Uterus (tissue), 4 donors: ENCODE data around the gene BAK1. TPM values are rescaled to one million over a fixed set of nuclear protein-coding genes. Genes with fewer than 3 reads are reported as not detected.
A peak's percentile ranks its signal among the peaks of the same experiment; 100 is the strongest.

Experiments
- DNase-seq, 2 donors: peaks; one replicate each; pipeline ENCODE4 v3.0.0-alpha.2; 2019 to 2020
- H3K27ac ChIP-seq, 2 donors: fragments of 200-600 bp; sonication (generic); 1 replicate in 1 of 2; 2 replicates in 1 of 2; pipeline ENCODE4 v1.5.1; 2016 to 2018
- H3K27me3 ChIP-seq, 2 donors: fragments of 200-600 bp; sonication (generic); one replicate each; pipeline ENCODE4 v1.5.1; 2018 to 2019; ENCODE audit warnings: control low read depth in 1 of 2
- H3K36me3 ChIP-seq, 2 donors: fragments of 200-600 bp; sonication (generic); one replicate each; pipeline ENCODE4 v1.5.1; 2019; ENCODE audit warnings: control low read depth in 1 of 2
- H3K4me1 ChIP-seq, 2 donors: fragments of 200-600 bp; sonication (generic); one replicate each; pipeline ENCODE4 v1.5.1; 2018 to 2019; ENCODE audit warnings: control low read depth in 1 of 2
- H3K4me3 ChIP-seq, 2 donors: fragments of 200-600 bp; sonication (generic); 1 replicate in 1 of 2; 2 replicates in 1 of 2; pipeline ENCODE4 v1.5.1; 2018 to 2019; ENCODE audit warnings: mild to moderate bottlenecking in 1 of 2
- H3K9me3 ChIP-seq, 2 donors: fragments of 200-600 bp; sonication (generic); one replicate each; pipeline ENCODE4 v1.5.1; 2019; ENCODE audit warnings: control low read depth in 1 of 2
- CTCF ChIP-seq, 4 experiments: fragments of 200-600 bp in 2 of 4; fragments of 450-650 bp in 2 of 4; sonication (generic) in 2 of 4; IDR thresholded peaks; one replicate each; pipeline ENCODE4 v1.5.1; 2016 to 2019; ENCODE audit warnings: antibody characterized with exemption in 4 of 4, mild to moderate bottlenecking in 2 of 4, moderate library complexity in 1 of 4
- POLR2A ChIP-seq, 2 donors: fragments of 450-650 bp; IDR thresholded peaks; one replicate each; pipeline ENCODE4 v1.6.1; 2016; ENCODE audit warnings: antibody characterized with exemption in 2 of 2, mild to moderate bottlenecking in 1 of 2, moderate library complexity in 1 of 2
- intact Hi-C: fragments of 100-400 bp; cut with DNase I; formaldehyde crosslinking; loops from one replicate; pipeline ENCODE4 v1.15.1; 2023; ENCODE audit warnings: low total_unique reads
- total RNA-seq, 4 donors: library from RNA; depleted of rRNA in 3 of 4; stranded (reverse); fragments of >200 nt in 3 of 4; gene quantifications; one replicate each; pipeline versions ENCODE4 v1.1.0 to v1.2.4, GENCODE V29; 2014 to 2023
- donor health status: DM: yes; HTN: yes; CAD: no.

Gene BAK1
- total RNA-seq, 4 donors from 2014 or later: 0.88 to 15.3 (median 6.1) TPM

GRCh38 chr6:33619166-33619840, 39.2 kb upstream of the BAK1 start:
- peak overlapping the region; percentile 69 to 73 for H3K27ac ChIP-seq
- no peak overlapping the region for H3K4me3 ChIP-seq
- no peaks in the 10 kb centered on the region for H3K4me1 ChIP-seq
- no peak for TF ChIP-seq CTCF (IDR thresholded peaks at IDR 0.05)
- no peak for TF ChIP-seq POLR2A (IDR thresholded peaks at IDR 0.05)
- no peaks in the 10 kb centered on the region for H3K9me3 ChIP-seq
- DNase-seq: no peak
- H3K36me3 ChIP-seq: no peaks in the 10 kb centered on the region
- intact Hi-C loops: no loop called here
- no peaks in the 10 kb centered on the region for H3K27me3 ChIP-seq

GRCh38 chr6:33616913-33617312, 36.8 kb upstream of the BAK1 start:
- Histone ChIP-seq H3K36me3 (no peaks in the 10 kb centered on the region), H3K27ac (no peak overlapping the region), H3K4me1 (no peaks in the 10 kb centered on the region), H3K9me3 (no peaks in the 10 kb centered on the region), H3K4me3 (no peak overlapping the region), H3K27me3 (no peaks in the 10 kb centered on the region)
- intact Hi-C loops: no loop called here
- no peak for DNase-seq
- TF ChIP-seq CTCF (IDR thresholded peaks at IDR 0.05) (no peak), POLR2A (IDR thresholded peaks at IDR 0.05) (no peak)

- Histone ChIP-seq H3K4me3 (no peak overlapping the region), H3K27me3 (no peaks in the 10 kb centered on the region), H3K27ac (no peak overlapping the region), H3K9me3 (no peaks in the 10 kb centered on the region), H3K36me3 (no peaks in the 10 kb centered on the region), H3K4me1 (peaks cover 0 to under 1% of the 10 kb centered on the region in 2 donors)
- no peak for DNase-seq
- intact Hi-C loops: no loop called here
- TF ChIP-seq POLR2A (IDR thresholded peaks at IDR 0.05) (no peak), CTCF (IDR thresholded peaks at IDR 0.05) (no peak)
Measured at GRCh38 chr6:33616113-33616512, 36.0 kb upstream of the BAK1 start.

- Histone ChIP-seq H3K9me3 (no peaks in the 10 kb centered on the region), H3K4me1 (peaks cover 6 to 16% of the 10 kb centered on the region in 2 donors), H3K27me3 (no peaks in the 10 kb centered on the region), H3K4me3 (no peak overlapping the region), H3K27ac (no peak overlapping the region), H3K36me3 (no peaks in the 10 kb centered on the region)
- DNase-seq: no peak
- intact Hi-C loops: no loop called here
- TF ChIP-seq CTCF (IDR thresholded peaks at IDR 0.05) (no peak), POLR2A (IDR thresholded peaks at IDR 0.05) (no peak)
Measured at GRCh38 chr6:33613795-33614168, 33.7 kb upstream of the BAK1 start.

GRCh38 chr6:33613146-33613794, 33.2 kb upstream of the BAK1 start:
- no peak overlapping the region for H3K27ac ChIP-seq
- H3K9me3 ChIP-seq: no peaks in the 10 kb centered on the region
- intact Hi-C loops: no loop called here
- no peaks in the 10 kb centered on the region for H3K27me3 ChIP-seq
- TF ChIP-seq CTCF (IDR thresholded peaks at IDR 0.05) (no peak), POLR2A (IDR thresholded peaks at IDR 0.05) (no peak)
- H3K36me3 ChIP-seq: no peaks in the 10 kb centered on the region
- peaks cover 6 to 16% of the 10 kb centered on the region in 2 donors for H3K4me1 ChIP-seq
- DNase-seq: no peak
- H3K4me3 ChIP-seq: no peak overlapping the region
